ENCODE measurements around the gene FOXA1.

The FOXA1 gene

GRCh38 chr14:37594971-37595808, at the start of gene FOXA1, which contains the start of gene TTC6:
TSS of gene FOXA1 (minus strand) at chr14:37595249. CDS start at chr14:37594972, 277 bp downstream.
TSS of gene TTC6 (plus strand) at chr14:37595629. CDS start at chr14:37622065, 26,436 bp downstream.
- DNase-seq: no peak

GRCh38 chr14:37643701-37644100, 48.7 kb upstream of the FOXA1 start:
- DNase-seq: no peak

- DNase-seq: no peak
Measured at GRCh38 chr14:37642125-37642524, 47.1 kb upstream of the FOXA1 start.

GRCh38 chr14:37641117-37641516, 46.1 kb upstream of the FOXA1 start:
- no peak for DNase-seq

GRCh38 chr14:37638599-37638998, 43.5 kb upstream of the FOXA1 start:
- no peak for DNase-seq

- DNase-seq: no peak
Measured at GRCh38 chr14:37637341-37637740, 42.3 kb upstream of the FOXA1 start.

- no peak for DNase-seq
Measured at GRCh38 chr14:37625597-37626595, 30.8 kb upstream of the FOXA1 start.

GRCh38 chr14:37623971-37624370, 28.9 kb upstream of the FOXA1 start:
- no peak for DNase-seq

- DNase-seq: peak; percentile 38
Measured at GRCh38 chr14:37623426-37623951, 28.4 kb upstream of the FOXA1 start.

- peak; percentile 37 for DNase-seq
Measured at GRCh38 chr14:37622231-37622923, 27.3 kb upstream of the FOXA1 start.

- DNase-seq: no peak
Measured at GRCh38 chr14:37620856-37621255, 25.8 kb upstream of the FOXA1 start.

- no peak for DNase-seq
Measured at GRCh38 chr14:37618498-37619028, 23.5 kb upstream of the FOXA1 start.

GRCh38 chr14:37617864-37618365, 22.9 kb upstream of the FOXA1 start:
- no peak for DNase-seq

- DNase-seq: no peak
Measured at GRCh38 chr14:37616853-37617252, 21.8 kb upstream of the FOXA1 start.

GRCh38 chr14:37615582-37616289, 20.7 kb upstream of the FOXA1 start:
- no peak for DNase-seq

- DNase-seq: no peak
Measured at GRCh38 chr14:37610945-37611523, 16.0 kb upstream of the FOXA1 start.

GRCh38 chr14:37608649-37609048, 13.6 kb upstream of the FOXA1 start:
- no peak for DNase-seq

GRCh38 chr14:37606678-37607077, 11.6 kb upstream of the FOXA1 start:
- no peak for DNase-seq

GRCh38 chr14:37603688-37604251, 8.7 kb upstream of the FOXA1 start:
- no peak for DNase-seq

- DNase-seq: no peak
Measured at GRCh38 chr14:37602605-37603453, 7.8 kb upstream of the FOXA1 start.
